ENCODE data around the gene MARF1. TPM values are rescaled to one million over a fixed set of nuclear protein-coding genes. Genes with fewer than 3 reads are reported as not detected.
"Not testable (repeated sequence)": the region's sequence is repeated elsewhere in the genome, so short reads cannot be mapped to it uniquely, and the experiment has no call there.

The MARF1 gene, protein sequence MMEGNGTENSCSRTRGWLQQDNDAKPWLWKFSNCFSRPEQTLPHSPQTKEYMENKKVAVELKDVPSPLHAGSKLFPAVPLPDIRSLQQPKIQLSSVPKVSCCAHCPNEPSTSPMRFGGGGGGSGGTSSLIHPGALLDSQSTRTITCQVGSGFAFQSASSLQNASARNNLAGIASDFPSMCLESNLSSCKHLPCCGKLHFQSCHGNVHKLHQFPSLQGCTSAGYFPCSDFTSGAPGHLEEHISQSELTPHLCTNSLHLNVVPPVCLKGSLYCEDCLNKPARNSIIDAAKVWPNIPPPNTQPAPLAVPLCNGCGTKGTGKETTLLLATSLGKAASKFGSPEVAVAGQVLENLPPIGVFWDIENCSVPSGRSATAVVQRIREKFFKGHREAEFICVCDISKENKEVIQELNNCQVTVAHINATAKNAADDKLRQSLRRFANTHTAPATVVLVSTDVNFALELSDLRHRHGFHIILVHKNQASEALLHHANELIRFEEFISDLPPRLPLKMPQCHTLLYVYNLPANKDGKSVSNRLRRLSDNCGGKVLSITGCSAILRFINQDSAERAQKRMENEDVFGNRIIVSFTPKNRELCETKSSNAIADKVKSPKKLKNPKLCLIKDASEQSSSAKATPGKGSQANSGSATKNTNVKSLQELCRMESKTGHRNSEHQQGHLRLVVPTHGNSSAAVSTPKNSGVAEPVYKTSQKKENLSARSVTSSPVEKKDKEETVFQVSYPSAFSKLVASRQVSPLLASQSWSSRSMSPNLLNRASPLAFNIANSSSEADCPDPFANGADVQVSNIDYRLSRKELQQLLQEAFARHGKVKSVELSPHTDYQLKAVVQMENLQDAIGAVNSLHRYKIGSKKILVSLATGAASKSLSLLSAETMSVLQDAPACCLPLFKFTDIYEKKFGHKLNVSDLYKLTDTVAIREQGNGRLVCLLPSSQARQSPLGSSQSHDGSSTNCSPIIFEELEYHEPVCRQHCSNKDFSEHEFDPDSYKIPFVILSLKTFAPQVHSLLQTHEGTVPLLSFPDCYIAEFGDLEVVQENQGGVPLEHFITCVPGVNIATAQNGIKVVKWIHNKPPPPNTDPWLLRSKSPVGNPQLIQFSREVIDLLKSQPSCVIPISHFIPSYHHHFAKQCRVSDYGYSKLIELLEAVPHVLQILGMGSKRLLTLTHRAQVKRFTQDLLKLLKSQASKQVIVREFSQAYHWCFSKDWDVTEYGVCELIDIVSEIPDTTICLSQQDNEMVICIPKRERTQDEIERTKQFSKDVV (N-terminal part only)
- 100 to 1,000 TPM; 228 to 256 TPM for total RNA-seq
- 10 to 100 TPM; 10.9 to 18.2 (median 15.2) TPM for polyA plus RNA-seq
- total RNA-seq = 53.6 to 256 (median 185) reads per million in 6 experiments

- Mint-ChIP-seq H3K36me3 (peaks cover 7 to 16% (median 9%) of the 10 kb centered on the region in 3 donors), H3K4me3 (peak within 1 kb of the TSS; percentile 90 to 98 (median 93)), H3K27ac (peak within 1 kb of the TSS; percentile 95 to 99 (median 98)), H3K9me3 (no peaks in the 10 kb centered on the region), H3K27me3 (no peaks in the 10 kb centered on the region), H3K4me1 (peaks cover 26 to 55% (median 44%) of the 10 kb centered on the region in 4 donors)
- peak; percentile 97 to 100 (median 99) for DNase-seq
- POLR2A ChIA-PET = interaction anchor here (0.6 to 5.9 kb wide), 23 partner anchors 7 to 245 kb away, joined by 3 to 59 read pairs (median 6); partner anchors contain the start of genes CEP20 and NDE1
- peak; percentile 66 to 77 for ATAC-seq
Observed at GRCh38 chr16:15643048-15643945, at the start of gene MARF1. MARF1 (minus strand) TSS chr16:15643154; CDS start chr16:15639233, 3,921 bp downstream.

DNA sequence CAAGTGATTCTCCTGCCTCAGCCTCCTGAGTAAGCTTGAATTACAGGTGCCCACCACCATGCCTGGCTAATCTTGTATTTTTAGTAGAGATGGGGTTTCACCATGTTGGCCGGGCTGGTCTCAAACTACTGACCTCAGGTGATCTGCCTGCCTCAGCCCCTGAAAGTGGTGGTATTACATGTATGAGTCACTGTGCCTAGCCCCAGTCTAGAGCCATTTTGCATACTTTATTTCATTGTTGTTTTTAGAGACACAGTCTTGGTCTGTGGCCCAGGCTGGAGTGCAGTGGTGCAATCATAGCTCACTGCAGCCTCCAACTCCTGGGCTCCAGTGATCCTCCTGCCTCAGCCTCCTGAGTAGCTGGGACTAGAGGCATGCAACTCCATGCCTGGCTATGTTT lies 49.6 kb upstream of the MARF1 start:
- not testable (repeated sequence) for H3K9me3 Mint-ChIP-seq
- peak overlapping the region in 1 of 10 donors; percentile 22 for H3K27ac Mint-ChIP-seq

DNA sequence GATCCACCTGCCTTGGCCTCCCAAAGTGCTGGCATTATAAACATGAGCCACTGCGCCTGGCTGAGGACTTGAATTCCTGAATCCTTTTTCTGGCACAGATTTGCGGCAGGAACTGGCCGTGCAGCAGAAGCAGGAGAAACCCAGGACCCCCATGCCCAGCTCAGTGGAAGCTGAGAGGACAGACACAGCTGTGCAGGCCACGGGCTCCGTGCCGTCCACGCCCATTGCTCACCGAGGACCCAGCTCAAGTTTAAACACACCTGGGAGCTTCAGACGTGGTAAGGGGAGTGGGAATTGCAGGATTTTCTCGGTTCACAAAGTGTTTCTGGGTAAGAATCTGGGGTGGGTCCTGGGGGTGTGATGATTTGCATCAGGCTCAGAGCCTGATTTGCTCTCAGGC lies 48.1 kb upstream of the MARF1 start:
- H3K36me3 Mint-ChIP-seq = peaks cover 0 to 96% (median 32%) of the 10 kb centered on the region in 3 donors
- H3K27me3 Mint-ChIP-seq = no peaks in the 10 kb centered on the region
- peaks cover 0 to 1% (median under 1%) of the 10 kb centered on the region in 4 donors for H3K4me1 Mint-ChIP-seq
- ATAC-seq (no peak), DNase-seq (no peak)
- POLR2A ChIA-PET = no interaction called here
- H3K9me3 Mint-ChIP-seq = no peaks in the 10 kb centered on the region
- peak overlapping the region in 1 of 10 donors; percentile 70 for H3K27ac Mint-ChIP-seq
- no peak overlapping the region for H3K4me3 Mint-ChIP-seq

More for the DNA sequence above, 49.6 kb upstream of the MARF1 start:
- not testable (repeated sequence) for H3K27me3 Mint-ChIP-seq, H3K4me3 Mint-ChIP-seq, H3K4me1 Mint-ChIP-seq, DNase-seq, ATAC-seq
- POLR2A ChIA-PET = interaction anchor here (0.6 kb wide), 1 partner anchor 1129 kb away, joined by 4 read pairs; no protein-coding TSS in a partner anchor
- peaks cover 0 to 96% (median 36%) of the 10 kb centered on the region in 3 donors for H3K36me3 Mint-ChIP-seq

- DNase-seq (no peak), ATAC-seq (no peak)
- Mint-ChIP-seq H3K36me3 (peaks cover 0 to 99% (median 32%) of the 10 kb centered on the region in 3 donors), H3K27me3 (no peaks in the 10 kb centered on the region), H3K4me1 (peaks cover 0 to 5% (median 4%) of the 10 kb centered on the region in 4 donors), H3K9me3 (no peaks in the 10 kb centered on the region), H3K4me3 (no peak overlapping the region), H3K27ac (no peak overlapping the region)
- POLR2A ChIA-PET = interaction anchor here (0.7 kb wide), 1 partner anchor 87 kb away, joined by 11 read pairs; no protein-coding TSS in a partner anchor
Observed at GRCh38 chr16:15690296-15690695, 47.3 kb upstream of the MARF1 start.

- POLR2A ChIA-PET = no interaction called here
- Mint-ChIP-seq H3K4me1 (peaks cover 0 to 8% (median 4%) of the 10 kb centered on the region in 4 donors), H3K9me3 (no peaks in the 10 kb centered on the region), H3K36me3 (peaks cover 0 to 99% (median 30%) of the 10 kb centered on the region in 3 donors), H3K4me3 (no peak overlapping the region), H3K27ac (peak overlapping the region in 2 of 10 donors; percentile 61 to 78), H3K27me3 (no peaks in the 10 kb centered on the region)
- ATAC-seq (no peak), DNase-seq (no peak)
Observed at GRCh38 chr16:15689290-15689689, 46.3 kb upstream of the MARF1 start.

DNA sequence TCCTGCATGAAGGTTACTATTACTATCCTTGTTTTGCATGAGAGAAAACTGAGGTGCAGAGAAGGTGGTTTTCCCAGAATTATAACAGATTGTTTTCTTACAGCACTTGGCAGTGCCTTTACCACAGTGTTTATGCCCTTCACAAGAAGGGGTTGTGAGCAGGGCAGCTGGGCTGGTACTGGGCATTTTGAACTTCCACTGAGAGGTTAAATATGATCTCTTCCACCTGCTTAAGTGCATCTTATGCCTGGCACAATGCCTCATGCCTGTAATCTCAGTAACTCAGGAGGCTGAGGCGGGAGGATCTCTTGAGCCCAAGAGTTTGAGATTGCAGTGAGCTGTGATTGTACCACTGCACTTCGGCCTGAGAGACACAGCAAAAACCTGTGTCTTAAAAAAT lies 43.3 kb upstream of the MARF1 start:
- no peak for DNase-seq
- H3K36me3 Mint-ChIP-seq = peaks cover 0 to 96% (median 20%) of the 10 kb centered on the region in 3 donors
- H3K27me3 Mint-ChIP-seq = no peaks in the 10 kb centered on the region
- H3K4me3 Mint-ChIP-seq = no peak overlapping the region
- H3K27ac Mint-ChIP-seq = peak overlapping the region in 2 of 10 donors; percentile 1 to 61
- POLR2A ChIA-PET = no interaction called here
- no peak for ATAC-seq
- H3K4me1 Mint-ChIP-seq = peaks cover 4 to 13% (median 7%) of the 10 kb centered on the region in 4 donors
- H3K9me3 Mint-ChIP-seq = no peaks in the 10 kb centered on the region

GRCh38 chr16:15682105-15682570 lies 39.2 kb upstream of the MARF1 start:
- Mint-ChIP-seq H3K27me3 (no peaks in the 10 kb centered on the region), H3K4me3 (no peak overlapping the region), H3K36me3 (peaks cover 0 to 94% (median 6%) of the 10 kb centered on the region in 3 donors), H3K9me3 (no peaks in the 10 kb centered on the region), H3K27ac (peak overlapping the region in 8 of 10 donors; percentile 8 to 80 (median 70)), H3K4me1 (peaks cover 6 to 20% (median 7%) of the 10 kb centered on the region in 4 donors)
- POLR2A ChIA-PET = interaction anchor here (1.0 to 3.2 kb wide), 2 partner anchors 31 to 39 kb away, joined by 3 to 9 read pairs; partner anchors contain the start of gene MARF1
- ATAC-seq (peak; percentile 67 to 73), DNase-seq (peak in 6 of 10 donors; percentile 6 to 37 (median 22))

- Mint-ChIP-seq H3K4me1 (peaks cover 22 to 52% (median 38%) of the 10 kb centered on the region in 4 donors), H3K36me3 (peaks cover 0 to 77% (median 6%) of the 10 kb centered on the region in 3 donors), H3K27ac (peak overlapping the region in 5 of 10 donors; percentile 18 to 81 (median 62)), H3K4me3 (peak overlapping the region in 1 of 10 donors; percentile 38), H3K27me3 (no peaks in the 10 kb centered on the region), H3K9me3 (no peaks in the 10 kb centered on the region)
- ATAC-seq (no peak), DNase-seq (no peak)
- POLR2A ChIA-PET = no interaction called here
Observed at GRCh38 chr16:15677447-15677846, 34.5 kb upstream of the MARF1 start.

DNA sequence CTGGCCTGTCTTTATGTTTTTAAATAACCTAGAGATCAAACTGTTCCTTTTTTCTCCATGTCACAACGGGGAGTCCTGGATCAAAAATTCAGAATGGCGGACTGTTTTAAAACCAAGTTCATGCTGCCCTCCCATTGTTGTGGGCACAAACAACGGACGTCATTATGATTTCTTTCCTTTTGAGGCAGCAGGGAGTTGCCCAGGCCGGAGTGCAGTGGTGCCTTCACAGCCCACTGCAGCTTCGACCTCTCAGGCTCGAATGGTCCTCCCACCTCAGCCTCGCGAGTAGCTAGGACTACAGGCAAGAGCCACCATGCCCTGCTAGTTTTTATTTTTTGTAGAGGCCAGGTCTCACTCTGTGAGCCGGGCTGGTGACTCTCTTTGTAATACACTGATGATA lies 33.6 kb upstream of the MARF1 start:
- Mint-ChIP-seq H3K4me3 (no peak overlapping the region), H3K27me3 (no peaks in the 10 kb centered on the region), H3K27ac (peak overlapping the region in 9 of 10 donors; percentile 49 to 98 (median 81)), H3K9me3 (no peaks in the 10 kb centered on the region), H3K4me1 (peaks cover 27 to 58% (median 44%) of the 10 kb centered on the region in 4 donors), H3K36me3 (peaks cover 0 to 71% (median 6%) of the 10 kb centered on the region in 3 donors)
- POLR2A ChIA-PET = no interaction called here
- ATAC-seq = no peak
- no peak for DNase-seq

DNA sequence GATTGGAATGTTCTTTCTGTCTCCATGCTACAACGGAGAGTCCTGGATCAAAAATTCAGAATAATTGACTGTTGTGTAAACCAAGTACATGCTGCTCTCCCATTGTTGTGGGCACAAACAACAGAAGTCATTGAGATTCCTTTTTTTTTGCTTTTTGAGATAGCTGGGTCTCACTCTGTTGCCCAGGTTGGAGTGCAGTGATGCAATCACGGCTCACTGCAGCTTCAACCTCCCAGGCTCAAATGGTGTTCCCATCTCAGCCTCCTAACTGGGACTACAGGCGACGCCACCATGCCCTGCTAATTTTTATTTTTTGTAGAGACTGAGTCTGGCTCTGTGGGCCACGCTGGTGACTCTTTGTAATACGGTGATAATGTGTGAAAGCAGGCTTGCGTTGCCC lies 31.6 kb upstream of the MARF1 start:
- DNase-seq = no peak
- ATAC-seq = no peak
- Mint-ChIP-seq H3K27ac (peak overlapping the region; percentile 89 to 99 (median 98)), H3K9me3 (no peaks in the 10 kb centered on the region), H3K27me3 (no peaks in the 10 kb centered on the region), H3K36me3 (peaks cover 0 to 70% (median 7%) of the 10 kb centered on the region in 3 donors), H3K4me3 (peak overlapping the region in 4 of 10 donors; percentile 30 to 86 (median 75)), H3K4me1 (peaks cover 31 to 60% (median 46%) of the 10 kb centered on the region in 4 donors)
- POLR2A ChIA-PET = interaction anchor here (1.6 kb wide), 1 partner anchor 32 kb away, joined by 7 read pairs; the partner anchor contains the start of gene MARF1

Data from naive thymus-derived CD8-positive, alpha-beta T cell (primary cell).